Erythroblast (primary cell): Measurements from ENCODE around the gene URAD.

ENCODE experiments used
- GATA1 ChIP-seq: IDR thresholded peaks from 2 replicates; pipeline ENCODE4 v1.6.1; 2011; ENCODE audit warnings: low read depth, mild to moderate bottlenecking, control low read depth, low read length, moderate library complexity
- POLR2A ChIP-seq: IDR thresholded peaks from 2 replicates; pipeline ENCODE4 v1.6.1; 2011; ENCODE audit warnings: mild to moderate bottlenecking, low read length

DNA sequence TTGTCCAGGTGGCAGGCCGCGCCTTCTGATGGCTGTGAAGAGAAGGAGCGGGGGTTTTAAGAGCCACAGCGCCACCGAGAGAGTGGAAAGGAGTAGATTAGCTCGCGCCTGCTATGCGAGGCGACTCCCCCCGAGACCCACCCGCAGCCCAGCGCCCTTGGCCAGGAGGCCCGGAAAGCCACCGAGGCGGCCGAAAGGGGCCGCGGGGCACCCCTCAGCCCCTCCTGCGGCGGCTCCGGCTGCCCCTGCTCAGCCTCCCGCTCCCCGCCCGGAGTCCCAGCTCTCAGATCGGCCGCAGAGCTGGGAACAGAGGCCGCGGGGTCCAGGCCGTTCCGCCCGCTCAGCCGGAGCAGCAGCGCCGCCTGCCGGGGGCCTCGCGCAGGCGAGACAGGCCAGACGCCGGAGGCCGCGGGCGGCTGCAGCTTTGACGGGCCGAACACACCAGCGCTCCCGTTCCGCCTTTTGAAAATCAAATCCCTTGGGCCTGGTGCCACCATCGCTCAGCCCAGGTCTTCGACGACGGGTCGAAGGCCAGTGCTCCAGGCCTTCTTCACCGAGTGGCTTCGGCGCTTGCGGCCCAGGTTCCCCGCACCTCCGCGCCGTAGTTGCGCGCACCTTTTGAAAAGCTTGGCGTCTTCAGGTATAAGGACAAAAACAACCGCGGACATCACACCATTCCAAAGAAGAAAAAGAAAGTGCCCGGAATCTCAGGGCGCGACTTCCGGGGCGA, 34.7 kb downstream of the URAD start:
- TF ChIP-seq POLR2A, result no peak
- no peak for TF ChIP-seq GATA1
